ENCODE results near the gene LRRFIP2.

Gene LRRFIP2

GRCh38 chr3:37030588-37030987 lies 143.8 kb downstream of the LRRFIP2 start:
- CTCF ChIA-PET, result no interaction called here
- no peaks in the 10 kb centered on the region for H3K4me1 ChIP-seq (ENCODE audit: control insufficient read depth, insufficient read depth, low read length)

GRCh38 chr3:37029516-37030163 lies 144.7 kb downstream of the LRRFIP2 start:
- Histone ChIP-seq H3K36me3 (ENCODE audit: control insufficient read depth in 2 of 2, insufficient read depth in 1 of 2, low read length in 2 of 2) (peaks cover 4 to 95% of the 10 kb centered on the region in 2 experiments; a peak in 2 of 3 replicates), H3K9me3 (ENCODE audit: control insufficient read depth, insufficient read depth, low read depth, low read length) (no peaks in the 10 kb centered on the region), H3K4me3 (ENCODE audit: low read depth, low read length) (no peak overlapping the region), H3K4me1 (ENCODE audit: control insufficient read depth, insufficient read depth, low read length) (no peaks in the 10 kb centered on the region), H3K27ac (ENCODE audit: extremely low read depth, low read depth, low read length) (no peak overlapping the region)
- POLR2A ChIA-PET, result no interaction called here
- CTCF ChIA-PET, result interaction anchor here (0.5 to 0.6 kb wide), 3 partner anchors 112 to 215 kb away, joined by 3 to 4 read pairs (median 3); no protein-coding TSS in a partner anchor
- TF ChIP-seq GLIS2 (tag by site-specific recombination; IDR thresholded peaks at IDR 0.05) (no peak), ZNF362 (tag by site-specific recombination; IDR thresholded peaks at IDR 0.05) (no peak), ZNF114 (tag by site-specific recombination; IDR thresholded peaks at IDR 0.05) (no peak), ZNF544 (tag by site-specific recombination; IDR thresholded peaks at IDR 0.05) (no peak), ZNF280D (tag by site-specific recombination; IDR thresholded peaks at IDR 0.05) (no peak), ZNF600 (tag by site-specific recombination; IDR thresholded peaks at IDR 0.05) (no peak), CTCF (tag by site-specific recombination; IDR thresholded peaks at IDR 0.05) (no peak)

More at GRCh38 chr3:37030588-37030987, 143.8 kb downstream of the LRRFIP2 start:
- no peak overlapping the region for H3K4me3 ChIP-seq (ENCODE audit: low read depth, low read length)
- no peaks in the 10 kb centered on the region for H3K9me3 ChIP-seq (ENCODE audit: control insufficient read depth, insufficient read depth, low read depth, low read length)
- POLR2A ChIA-PET, result no interaction called here
- H3K27ac ChIP-seq (ENCODE audit: extremely low read depth, low read depth, low read length), result no peak overlapping the region
- peaks cover 3 to 96% of the 10 kb centered on the region in 2 experiments; a peak in 2 of 3 replicates for H3K36me3 ChIP-seq (ENCODE audit: control insufficient read depth in 2 of 2, insufficient read depth in 1 of 2, low read length in 2 of 2)
- TF ChIP-seq ZNF670 (tag by site-specific recombination; IDR thresholded peaks at IDR 0.05; ENCODE audit: low read depth) (no peak), ZNF626 (tag by site-specific recombination; IDR thresholded peaks at IDR 0.05) (no peak), ZBTB7A (tag by site-specific recombination; IDR thresholded peaks at IDR 0.05; ENCODE audit: low read depth) (no peak), ZNF549 (tag by site-specific recombination; IDR thresholded peaks at IDR 0.05) (no peak)

- H3K27ac ChIP-seq (ENCODE audit: extremely low read depth, low read depth, low read length), result no peak overlapping the region
- no peak for TF ChIP-seq ZNF24 (tag by site-specific recombination; IDR thresholded peaks at IDR 0.05)
- TF ChIP-seq GLIS1 (tag by site-specific recombination; IDR thresholded peaks at IDR 0.05), result no peak
- no peak for TF ChIP-seq ZSCAN23 (tag by site-specific recombination; IDR thresholded peaks at IDR 0.05)
- no peak for TF ChIP-seq ZBTB26 (tag by site-specific recombination; optimal IDR thresholded peaks at IDR 0.05)
- TF ChIP-seq ZNF777 (tag by site-specific recombination; IDR thresholded peaks at IDR 0.05; ENCODE audit: borderline replicate concordance), result no peak
- no peak for TF ChIP-seq ZNF426 (tag by site-specific recombination; IDR thresholded peaks at IDR 0.05)
- no peak for TF ChIP-seq ZNF639 (tag by site-specific recombination; IDR thresholded peaks at IDR 0.05)
- TF ChIP-seq ZNF449 (tag by site-specific recombination; IDR thresholded peaks at IDR 0.05), result no peak
- no peak for TF ChIP-seq SETDB1 (IDR thresholded peaks at IDR 0.05; ENCODE audit: insufficient read length, low read length)
- TF ChIP-seq ZFP37 (tag by site-specific recombination; IDR thresholded peaks at IDR 0.05), result no peak
Measured at GRCh38 chr3:37029111-37029510, 145.3 kb downstream of the LRRFIP2 start.

More at GRCh38 chr3:37029111-37029510, 145.3 kb downstream of the LRRFIP2 start:
- Histone ChIP-seq H3K9me3 (ENCODE audit: control insufficient read depth, insufficient read depth, low read depth, low read length) (no peaks in the 10 kb centered on the region), H3K36me3 (ENCODE audit: control insufficient read depth in 2 of 2, insufficient read depth in 1 of 2, low read length in 2 of 2) (peaks cover 4 to 96% of the 10 kb centered on the region in 2 experiments; a peak in 2 of 3 replicates), H3K4me3 (ENCODE audit: low read depth, low read length) (no peak overlapping the region), H3K4me1 (ENCODE audit: control insufficient read depth, insufficient read depth, low read length) (no peaks in the 10 kb centered on the region)
- ChIA-PET CTCF (interaction anchor here (0.5 to 0.6 kb wide), 3 partner anchors 113 to 215 kb away, joined by 3 to 4 read pairs (median 3); no protein-coding TSS in a partner anchor), POLR2A (no interaction called here)

Measured in HEK293 (cell line).